Neural crest cell (in vitro differentiated cells): ENCODE data around the gene RERE. TPM values are rescaled to one million over a fixed set of nuclear protein-coding genes. Genes with fewer than 3 reads are reported as not detected.

Experiments used
- DNase-seq: peaks from one replicate; pipeline ENCODE4 v3.0.0; 2021; ENCODE audit warnings: low read depth, mixed read lengths, low spot score
- H3K27ac Mint-ChIP-seq: one replicate; pipeline ENCODE4 v1.8.0; 2021; ENCODE audit warnings: mild to moderate bottlenecking, mixed read lengths; ENCODE audit not compliant: unreplicated experiment
- H3K27me3 Mint-ChIP-seq: 2 replicates; pipeline ENCODE4 v1.8.0; 2021; ENCODE audit warnings: low read depth, mild to moderate bottlenecking, mixed read lengths
- H3K36me3 Mint-ChIP-seq: 2 replicates; pipeline ENCODE4 v1.8.0; 2021; ENCODE audit warnings: low read depth, mild to moderate bottlenecking, mixed read lengths
- H3K4me1 Mint-ChIP-seq: 2 replicates; pipeline ENCODE4 v1.8.0; 2021; ENCODE audit warnings: mixed read lengths
- H3K4me3 Mint-ChIP-seq: one replicate; pipeline ENCODE4 v1.8.0; 2021; ENCODE audit warnings: mild to moderate bottlenecking, mixed read lengths
- H3K9me3 Mint-ChIP-seq: 2 replicates; pipeline ENCODE4 v1.8.0; 2021; ENCODE audit warnings: mixed read lengths
- CTCF ChIP-seq: fragments of 200-600 bp; sonication (generic); conservative IDR thresholded peaks from 2 replicates; pipeline ENCODE4 v1.5.0; 2021; ENCODE audit warnings: antibody characterized with exemption, mild to moderate bottlenecking
- total RNA-seq: library from RNA; stranded (reverse); gene quantifications from 2 replicates; pipeline ENCODE4 v1.2.1, GENCODE V29; 2021

Gene RERE
- total RNA-seq, 1 donor from 2014 or later: 122 TPM

- Mint-ChIP-seq H3K9me3 (peaks cover 2% of the 10 kb centered on the region), H3K4me3 (no peak overlapping the region), H3K27me3 (no peaks in the 10 kb centered on the region), H3K36me3 (peaks cover 5% of the 10 kb centered on the region), H3K4me1 (peaks cover 9% of the 10 kb centered on the region), H3K27ac (no peak overlapping the region)
- no peak for DNase-seq
- no peak for TF ChIP-seq CTCF
These were observed 484.0 kb downstream of the RERE start for GRCh38 chr1:8333246-8333987.

- no peak overlapping the region for H3K27ac Mint-ChIP-seq
- H3K36me3 Mint-ChIP-seq: peaks cover 5% of the 10 kb centered on the region
- H3K4me3 Mint-ChIP-seq: no peak overlapping the region
- peaks cover 2% of the 10 kb centered on the region for H3K9me3 Mint-ChIP-seq
- no peak for DNase-seq
- H3K27me3 Mint-ChIP-seq: no peaks in the 10 kb centered on the region
- no peak for TF ChIP-seq CTCF
- H3K4me1 Mint-ChIP-seq: peaks cover 9% of the 10 kb centered on the region
These were observed 484.6 kb downstream of the RERE start for GRCh38 chr1:8332806-8333205.

- Mint-ChIP-seq H3K4me3 (no peak overlapping the region), H3K4me1 (peaks cover 9% of the 10 kb centered on the region), H3K27me3 (no peaks in the 10 kb centered on the region), H3K27ac (no peak overlapping the region), H3K9me3 (no peaks in the 10 kb centered on the region), H3K36me3 (no peaks in the 10 kb centered on the region)
- TF ChIP-seq CTCF: no peak
- no peak for DNase-seq
These were observed 486.9 kb downstream of the RERE start for GRCh38 chr1:8330271-8331125.

- no peaks in the 10 kb centered on the region for H3K9me3 Mint-ChIP-seq
- H3K36me3 Mint-ChIP-seq: no peaks in the 10 kb centered on the region
- peaks cover 9% of the 10 kb centered on the region for H3K4me1 Mint-ChIP-seq
- H3K27ac Mint-ChIP-seq: no peak overlapping the region
- H3K4me3 Mint-ChIP-seq: no peak overlapping the region
- no peak for DNase-seq
- TF ChIP-seq CTCF: no peak
- H3K27me3 Mint-ChIP-seq: no peaks in the 10 kb centered on the region
These were observed 487.6 kb downstream of the RERE start for GRCh38 chr1:8329858-8330257.

- H3K4me1 Mint-ChIP-seq: peaks cover 9% of the 10 kb centered on the region
These were observed 488.0 kb downstream of the RERE start for GRCh38 chr1:8329439-8329838.

More at GRCh38 chr1:8329439-8329838, 488.0 kb downstream of the RERE start:
- H3K27ac Mint-ChIP-seq: no peak overlapping the region
- no peaks in the 10 kb centered on the region for H3K27me3 Mint-ChIP-seq
- H3K36me3 Mint-ChIP-seq: no peaks in the 10 kb centered on the region
- DNase-seq: no peak
- no peaks in the 10 kb centered on the region for H3K9me3 Mint-ChIP-seq
- no peak for TF ChIP-seq CTCF
- no peak overlapping the region for H3K4me3 Mint-ChIP-seq
